GM21528 (cell line): Measurements from ENCODE around the gene SALL3.

ENCODE experiments used
- ATAC-seq: cut with Tn5 transposase; IDR thresholded peaks from one replicate; pipeline ENCODE4 v1.9.1; 2021; ENCODE audit warnings: mild to moderate bottlenecking, moderate library complexity; ENCODE audit not compliant: unreplicated experiment, low FRiP score

SALL3 gene

DNA sequence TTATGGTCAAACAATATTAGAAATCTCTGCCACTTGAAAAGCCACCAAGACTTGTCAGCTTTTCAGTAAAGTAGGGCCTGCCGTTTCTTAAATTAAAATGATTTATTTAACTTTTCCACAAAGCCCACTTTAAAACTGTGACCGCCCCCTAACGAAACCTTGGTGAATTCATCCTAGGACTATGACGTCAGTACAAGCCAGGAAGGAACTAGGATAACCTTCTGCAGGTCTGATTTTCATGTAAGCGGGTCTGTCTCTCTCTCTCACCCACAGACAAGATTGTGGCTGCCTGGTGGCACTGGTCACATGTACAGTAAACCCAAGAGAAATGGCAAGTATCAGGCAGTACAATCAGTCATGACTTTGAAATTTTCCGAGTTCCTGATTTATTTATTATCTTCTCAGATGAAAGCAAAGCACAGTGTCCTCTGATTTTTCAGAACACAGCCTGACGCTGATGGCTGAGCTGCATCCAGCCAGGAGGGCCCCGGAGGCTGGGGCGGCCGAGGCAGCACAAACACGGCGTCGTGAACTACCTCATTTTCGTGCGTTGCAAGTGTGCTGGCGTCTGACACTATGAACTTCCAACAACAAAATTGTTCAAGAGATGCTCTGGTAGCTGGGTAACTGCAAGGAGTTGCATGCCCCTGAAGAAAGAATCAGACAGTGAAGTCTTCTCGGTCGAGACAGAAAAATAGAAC, 18.9 kb downstream of the SALL3 start:
- no peak for ATAC-seq

DNA sequence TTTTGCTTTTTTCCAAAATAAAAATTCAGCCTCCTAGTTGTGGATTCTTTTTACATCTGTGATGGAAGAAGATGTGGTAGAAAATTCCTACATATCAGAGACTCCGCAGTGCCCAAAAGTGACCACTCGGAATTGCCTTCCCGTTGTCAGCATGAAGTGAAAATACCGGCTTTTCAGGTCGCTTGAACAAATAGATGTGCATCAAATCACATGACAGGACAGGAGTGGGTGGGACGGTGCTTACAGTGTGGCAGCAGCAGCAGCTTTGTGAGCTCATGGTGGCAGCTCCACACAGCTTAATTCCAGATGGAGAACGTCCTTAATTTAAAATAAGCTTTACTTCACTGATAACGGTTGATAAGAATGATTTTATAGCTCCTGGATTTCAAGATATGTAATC, 20.3 kb downstream of the SALL3 start:
- no peak for ATAC-seq

DNA sequence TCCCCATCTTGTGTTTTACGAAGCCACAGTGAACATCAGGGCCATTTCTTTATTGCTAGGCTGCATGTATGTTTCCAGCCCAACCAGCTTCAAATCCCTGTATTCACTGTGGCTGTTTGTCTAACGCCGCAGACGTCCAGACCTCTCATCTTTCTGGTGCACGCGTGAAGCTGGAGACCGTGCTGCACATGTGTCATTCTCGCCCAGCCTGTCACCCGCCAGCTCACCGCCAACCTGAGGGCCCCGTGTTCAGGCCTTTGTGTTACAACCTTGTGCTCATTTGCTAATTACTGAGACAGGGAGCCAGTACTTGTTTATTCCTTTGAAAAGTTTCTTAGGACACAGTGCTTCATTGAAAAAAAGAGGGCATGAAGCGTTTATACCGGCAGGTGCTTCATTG, 21.4 kb downstream of the SALL3 start:
- no peak for ATAC-seq

DNA sequence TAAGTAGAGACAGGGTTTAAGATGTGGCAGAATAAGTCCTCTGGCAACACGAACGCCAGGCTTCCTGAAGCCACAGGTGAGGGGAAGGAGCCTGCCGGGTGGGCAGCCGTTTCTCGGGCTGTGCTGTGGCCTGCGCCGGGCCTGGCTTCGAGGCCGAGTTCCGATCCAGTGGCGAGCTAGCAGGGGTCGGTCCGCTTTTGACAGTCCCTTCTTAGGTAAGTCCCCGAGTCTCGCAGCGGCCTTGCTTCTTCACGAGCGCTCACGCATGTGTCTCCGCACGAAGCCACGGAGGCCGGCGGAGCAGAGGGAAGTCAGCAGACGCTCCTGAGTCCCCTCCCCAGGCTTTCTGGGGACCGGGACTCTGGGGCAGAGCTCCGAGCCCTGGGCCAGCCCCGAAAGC, 26.0 kb downstream of the SALL3 start:
- no peak for ATAC-seq

DNA sequence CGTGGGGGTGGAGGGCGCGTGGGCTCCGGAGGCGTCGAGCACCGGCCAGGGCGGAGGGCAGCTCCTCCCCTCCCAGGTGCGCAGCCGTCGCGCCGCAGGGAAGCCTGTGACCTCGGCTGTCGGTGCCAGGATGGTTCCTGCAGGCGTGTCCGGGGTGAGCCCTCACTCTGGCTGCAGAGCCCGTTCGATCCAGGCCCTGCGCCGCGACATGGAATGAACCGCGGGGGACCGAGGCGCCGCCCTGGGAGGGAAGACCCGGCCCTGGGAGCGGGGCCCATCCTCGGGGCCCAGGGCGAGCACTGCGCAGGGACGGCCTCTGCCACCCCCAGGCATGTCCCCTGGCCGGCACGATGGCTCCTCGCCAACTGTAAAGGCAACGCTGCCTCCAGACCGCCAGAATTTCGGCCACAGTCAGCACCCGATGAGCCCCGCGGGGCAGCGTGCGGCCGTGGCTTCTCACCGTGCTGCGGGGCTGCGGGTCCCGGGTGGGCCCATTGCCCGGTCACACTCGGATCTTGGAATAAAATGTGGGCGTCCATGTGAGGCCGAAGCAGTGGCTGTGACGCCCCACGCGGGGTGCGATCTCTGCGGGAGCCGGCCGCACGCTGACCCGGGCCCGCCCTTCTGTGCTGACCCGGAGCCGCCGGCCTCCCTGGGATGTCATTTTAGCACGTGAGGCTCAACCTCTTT, 26.6 kb downstream of the SALL3 start:
- ATAC-seq: no peak

DNA sequence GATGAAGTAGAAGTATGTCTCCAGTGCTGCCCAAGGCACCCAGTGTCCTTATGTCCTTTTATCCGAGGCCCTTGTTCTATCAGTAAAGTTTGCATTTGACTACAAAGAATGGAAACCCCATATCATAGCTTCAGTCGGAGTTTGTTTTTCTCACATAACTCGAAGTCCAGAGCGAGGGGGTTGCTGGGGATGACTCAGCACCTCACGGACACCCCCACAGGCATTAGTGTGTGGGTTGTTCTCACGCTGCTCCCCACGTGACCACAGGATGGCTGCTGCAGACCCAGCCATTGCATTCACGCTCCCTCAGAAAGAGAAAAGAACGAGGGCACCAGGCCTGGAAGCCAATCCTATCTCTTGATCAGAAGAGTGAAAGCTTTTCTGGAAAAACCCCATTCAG, 27.8 kb downstream of the SALL3 start:
- ATAC-seq: no peak

DNA sequence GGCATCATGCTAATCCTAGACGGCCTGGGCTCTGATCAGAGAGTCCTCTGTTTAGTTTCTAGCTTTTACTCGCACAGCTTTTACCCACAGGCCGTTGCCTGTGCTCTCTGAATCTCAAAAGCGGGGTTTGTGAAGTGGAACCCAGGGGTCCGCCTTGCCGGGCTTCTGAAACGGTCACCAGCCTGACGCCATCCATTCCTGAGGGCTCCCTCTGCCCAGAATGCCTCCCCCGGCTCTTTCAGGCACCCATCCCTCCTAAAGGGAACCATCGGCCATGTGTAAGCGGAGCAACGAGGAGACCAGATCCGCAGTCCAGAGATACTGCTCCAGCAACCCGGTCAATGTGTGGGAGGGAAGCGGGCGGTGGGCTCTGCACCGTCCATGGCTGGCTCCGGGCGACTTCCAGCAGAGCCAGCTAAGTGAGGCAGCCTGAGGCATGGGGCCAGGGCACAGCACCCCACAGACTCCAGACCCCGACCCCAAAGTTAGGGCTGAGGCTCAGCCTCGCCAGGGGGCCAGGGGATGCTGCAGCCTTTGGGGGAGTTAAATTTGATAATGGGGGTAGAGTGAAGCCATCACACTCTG, 28.8 kb downstream of the SALL3 start:
- no peak for ATAC-seq

DNA sequence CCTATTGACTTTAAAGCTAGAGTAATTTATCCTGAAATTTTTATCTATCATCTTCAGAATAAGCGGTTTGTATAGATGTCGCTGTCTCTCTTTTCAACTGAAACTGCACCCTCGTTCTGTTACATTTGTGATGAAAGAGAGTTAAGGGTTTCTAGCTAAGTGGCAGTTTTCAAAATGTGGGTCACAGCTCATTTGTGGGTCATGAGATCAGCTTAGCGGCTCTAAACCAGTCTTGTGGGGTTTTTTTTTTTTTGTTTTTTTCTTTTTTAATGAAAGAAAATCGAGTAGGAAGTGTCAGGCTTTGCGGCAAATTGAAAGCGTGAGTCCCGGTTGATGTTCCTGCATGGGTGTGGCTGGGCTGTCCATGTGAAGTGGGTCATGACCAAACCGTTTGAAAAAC, 31.2 kb downstream of the SALL3 start:
- ATAC-seq: no peak

DNA sequence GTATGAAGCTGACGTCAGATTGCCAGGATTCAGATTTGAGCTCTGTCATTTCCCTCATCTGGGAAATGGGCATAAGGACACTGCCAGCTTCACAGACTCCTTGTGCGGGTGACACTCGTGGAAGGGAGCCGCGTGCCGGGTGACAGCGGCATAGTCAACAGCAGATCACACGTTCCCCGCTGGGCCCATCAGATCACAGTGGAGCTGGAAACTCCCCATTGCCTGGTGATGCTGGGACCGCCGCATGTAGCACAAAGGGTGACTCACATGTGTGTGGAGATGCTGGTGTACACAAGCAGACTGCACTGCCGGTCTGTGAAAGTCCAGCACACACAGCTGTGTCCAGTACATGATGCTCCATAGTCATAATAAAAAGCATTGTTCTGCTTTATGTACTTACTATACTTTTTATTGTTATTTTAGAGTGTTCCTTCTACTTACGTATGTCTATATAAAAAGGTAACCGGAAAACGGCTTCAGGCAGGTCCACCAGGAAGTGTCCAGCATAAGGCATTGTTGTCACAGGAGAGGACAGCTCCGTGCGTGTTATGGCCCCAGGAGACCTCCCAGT, 31.8 kb downstream of the SALL3 start:
- no peak for ATAC-seq

DNA sequence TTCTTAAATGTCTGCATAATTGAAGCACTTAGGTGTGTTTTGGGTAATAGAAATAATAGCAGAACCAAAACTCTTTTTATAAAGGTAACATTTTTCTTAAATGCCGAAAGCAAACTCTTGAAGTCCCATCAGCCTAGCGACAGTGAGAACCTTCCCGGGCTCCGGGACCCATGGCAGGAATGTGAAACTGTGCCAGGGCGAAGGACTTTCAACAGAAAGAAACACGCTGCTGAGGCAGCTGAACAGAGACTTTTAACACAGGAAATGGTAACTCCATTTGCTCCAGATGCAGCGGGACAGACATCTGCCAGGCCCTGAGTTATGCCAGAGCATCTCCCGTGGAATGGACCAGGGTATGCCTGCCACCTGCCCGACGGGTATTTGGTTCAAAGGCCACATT, 34.3 kb downstream of the SALL3 start:
- no peak for ATAC-seq

DNA sequence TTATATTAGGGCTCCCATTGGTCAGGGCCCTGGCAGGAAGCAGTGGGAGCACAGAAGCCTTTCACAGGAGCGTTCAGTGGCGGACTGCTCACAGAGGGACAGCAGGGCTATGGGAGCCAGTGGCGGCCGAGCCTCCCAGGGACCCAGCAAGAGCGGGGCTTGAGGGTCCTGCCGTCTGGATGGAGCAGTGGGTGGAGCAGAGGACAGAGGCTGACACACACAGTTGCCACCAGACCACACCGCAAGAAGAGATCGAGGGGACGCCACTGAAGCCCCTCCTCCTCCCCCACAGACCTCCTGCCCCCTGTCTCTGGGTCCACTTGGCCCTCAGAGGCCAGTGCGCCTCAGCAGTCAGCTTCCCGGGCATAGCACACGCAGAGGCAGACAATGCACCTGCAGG, 39.3 kb downstream of the SALL3 start:
- no peak for ATAC-seq

DNA sequence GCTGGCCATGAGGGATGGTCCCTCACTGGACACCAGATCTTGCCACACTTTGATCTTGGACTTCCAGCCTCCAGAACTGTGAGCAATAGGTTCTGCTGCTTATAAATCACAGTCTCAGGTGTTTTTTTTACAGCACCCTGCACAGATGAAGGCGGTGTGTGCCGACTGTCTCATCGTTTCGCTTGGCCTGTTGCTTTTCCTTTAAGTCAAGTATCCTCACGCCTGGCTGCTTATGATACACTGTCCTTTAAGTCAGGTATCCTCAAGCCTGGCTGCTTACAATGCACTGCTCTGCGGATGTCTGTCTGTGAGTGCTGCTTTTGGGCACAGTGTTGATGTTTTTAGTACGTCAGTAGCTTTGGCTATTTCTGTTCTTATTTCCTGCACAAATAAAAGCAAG, 40.3 kb downstream of the SALL3 start:
- ATAC-seq: no peak

DNA sequence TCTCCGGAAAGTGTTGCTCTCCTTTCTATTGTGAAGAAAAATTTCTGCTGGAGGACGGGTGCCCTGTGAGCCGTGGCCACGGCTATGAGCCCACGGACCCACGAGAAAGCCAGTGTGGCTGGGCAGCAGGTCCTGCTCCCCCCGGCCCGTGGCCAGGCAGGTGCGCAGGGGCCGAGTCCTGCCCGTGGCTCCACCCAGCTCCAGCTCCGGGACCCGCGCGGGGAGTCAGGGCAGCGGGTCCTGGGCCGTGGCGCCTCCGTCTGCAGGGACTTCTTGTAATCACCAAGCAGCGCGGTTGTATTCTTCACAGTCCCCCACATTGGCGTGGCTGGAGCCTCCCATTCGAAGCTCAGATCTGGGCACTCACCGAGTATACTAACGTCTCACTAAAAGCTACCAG, 43.0 kb downstream of the SALL3 start:
- ATAC-seq: no peak

DNA sequence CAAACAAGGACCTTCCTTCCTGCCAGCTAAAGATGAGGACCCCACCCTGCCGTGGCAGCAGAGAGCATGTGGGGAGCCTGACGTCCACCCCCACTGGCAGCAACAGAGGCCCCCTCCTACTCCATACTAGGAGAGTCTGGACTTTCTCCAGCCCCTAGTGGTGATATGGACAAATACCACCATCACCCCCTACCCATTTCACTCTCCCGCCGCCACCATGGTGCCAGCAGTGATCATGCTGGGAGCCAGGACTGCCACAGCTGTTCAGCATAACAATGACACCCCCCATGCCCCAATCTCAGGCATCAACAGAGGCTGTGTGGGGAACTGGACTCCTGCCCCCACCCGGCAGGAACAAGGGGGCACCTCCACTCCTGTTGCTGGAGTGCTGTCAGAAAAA, 46.9 kb downstream of the SALL3 start:
- ATAC-seq: no peak

DNA sequence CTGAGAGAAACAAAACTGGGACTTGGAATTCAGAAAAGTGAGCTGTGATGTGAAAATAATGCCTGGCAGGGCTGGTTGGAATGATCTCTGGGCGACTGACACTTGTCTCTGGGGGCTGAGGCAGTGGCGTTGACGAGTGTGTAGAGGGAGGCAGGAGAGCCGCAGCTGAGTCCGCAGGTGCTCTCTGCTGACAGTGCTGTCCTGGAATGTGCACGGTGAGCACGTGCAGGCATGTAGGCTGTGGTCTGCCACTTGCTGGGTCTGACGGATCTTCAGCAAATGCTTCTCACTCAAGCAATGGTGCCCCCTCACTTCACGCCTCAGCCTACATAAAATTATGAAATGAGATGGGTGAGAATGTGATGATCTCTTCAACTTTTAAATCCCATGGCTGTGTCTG, 51.1 kb downstream of the SALL3 start:
- ATAC-seq: no peak

DNA sequence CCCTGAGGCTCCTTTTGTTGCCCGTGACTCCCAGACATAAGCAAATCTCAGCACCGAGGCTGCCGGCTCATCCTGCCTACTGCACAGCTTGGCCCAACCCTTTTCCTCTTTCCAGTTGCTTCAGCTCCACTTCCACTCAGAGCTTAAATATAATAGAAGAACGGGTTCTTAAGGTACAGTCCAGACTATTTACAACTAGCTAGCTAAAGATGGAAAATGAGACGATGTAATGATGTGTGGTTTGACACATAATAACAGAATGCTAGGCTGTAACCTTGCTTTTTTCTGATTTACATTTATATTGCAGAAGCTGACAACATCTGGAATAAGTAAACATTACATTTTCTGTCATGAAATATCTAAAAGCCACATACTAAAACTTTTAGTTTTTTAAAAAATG, 62.7 kb downstream of the SALL3 start:
- ATAC-seq: no peak

DNA sequence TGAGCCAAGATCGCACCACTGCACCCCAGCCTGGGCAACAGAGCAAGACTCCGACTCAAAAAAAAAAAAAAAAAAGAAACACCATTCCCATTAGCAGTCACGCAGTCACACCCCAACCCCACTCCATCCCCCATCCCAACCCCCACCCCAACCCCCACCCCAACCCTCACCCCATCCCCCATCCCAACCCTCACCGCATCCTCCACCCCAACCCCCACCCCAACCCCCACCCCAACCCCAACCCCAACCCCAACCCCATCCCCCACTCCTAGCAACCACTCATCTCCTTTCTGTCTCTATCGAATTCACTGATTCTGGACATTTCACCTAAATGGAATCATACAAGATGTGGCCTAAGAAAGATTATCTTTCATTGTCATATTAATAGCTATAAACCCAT, 63.7 kb downstream of the SALL3 start:
- no peak for ATAC-seq

DNA sequence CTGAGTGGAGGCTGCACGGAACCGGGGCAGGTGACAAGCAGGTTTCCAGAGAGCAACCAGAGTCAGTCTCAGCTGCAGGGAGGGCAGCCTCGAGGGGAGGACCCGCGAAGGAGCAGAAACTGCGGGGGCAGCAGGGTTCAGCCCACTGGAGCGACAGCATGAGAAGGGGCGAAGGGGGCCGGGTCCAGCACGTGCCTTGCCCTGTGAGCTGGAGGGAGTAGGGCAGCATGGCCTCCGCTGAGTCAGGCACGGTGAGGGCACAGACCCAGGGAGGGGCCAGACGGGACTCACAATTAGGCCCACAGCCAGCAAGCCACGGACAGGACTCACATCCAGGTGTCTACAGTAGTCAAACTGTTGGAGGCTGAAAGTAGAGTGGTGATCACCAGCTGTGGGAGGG, 66.9 kb downstream of the SALL3 start:
- no peak for ATAC-seq

DNA sequence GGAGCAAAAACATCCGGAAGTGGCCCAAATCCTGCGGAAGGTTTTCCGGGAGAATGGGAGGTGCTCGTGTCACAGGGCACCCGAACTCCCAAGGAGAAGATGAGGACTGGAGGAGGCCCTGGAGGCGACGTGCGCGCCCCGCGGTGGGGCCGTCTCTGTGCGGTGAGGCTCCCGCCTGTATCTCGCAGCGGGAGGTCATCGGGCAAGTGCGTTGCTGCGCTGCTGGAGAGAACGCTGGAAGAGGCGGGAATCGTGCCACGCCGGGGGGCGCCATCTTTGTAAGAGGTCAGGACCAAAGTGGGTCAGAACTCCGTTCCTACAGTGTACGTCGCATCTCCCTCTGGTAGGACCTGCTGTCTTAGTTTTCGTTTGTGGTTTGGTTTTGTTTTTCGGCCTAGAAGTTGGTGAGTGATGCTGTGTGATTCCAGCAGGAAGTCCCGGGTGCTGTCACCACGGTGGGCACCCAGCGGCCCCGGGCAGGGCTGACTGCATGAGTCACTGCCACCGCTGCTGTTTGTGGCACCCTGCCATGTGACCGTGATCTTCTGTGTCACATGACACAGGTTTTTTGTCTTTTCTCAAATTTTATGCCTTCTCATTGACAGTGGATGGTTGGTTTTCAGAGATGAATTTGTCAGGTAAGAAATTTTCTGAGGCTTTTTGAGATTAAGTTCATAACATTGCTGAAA, 68.1 kb downstream of the SALL3 start:
- no peak for ATAC-seq

DNA sequence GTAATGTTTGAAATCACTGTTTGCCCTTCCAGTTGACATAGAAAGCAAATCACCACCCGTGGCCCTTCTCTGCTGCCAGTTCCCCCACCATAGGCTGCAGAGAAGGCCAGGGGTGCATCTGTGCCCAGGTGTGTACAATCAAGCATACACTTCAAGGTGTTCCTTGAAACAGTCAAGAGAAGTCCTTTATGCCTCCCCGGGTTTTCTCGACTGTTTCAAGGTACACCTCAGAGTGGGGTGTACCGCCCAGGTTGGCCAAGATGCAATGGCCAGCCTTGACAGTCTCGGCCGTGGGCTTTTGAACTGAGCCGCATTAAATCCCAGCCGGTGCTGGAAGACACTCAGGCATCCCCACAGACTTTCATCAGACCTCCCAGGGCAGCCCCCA, 68.6 kb downstream of the SALL3 start:
- ATAC-seq: no peak

DNA sequence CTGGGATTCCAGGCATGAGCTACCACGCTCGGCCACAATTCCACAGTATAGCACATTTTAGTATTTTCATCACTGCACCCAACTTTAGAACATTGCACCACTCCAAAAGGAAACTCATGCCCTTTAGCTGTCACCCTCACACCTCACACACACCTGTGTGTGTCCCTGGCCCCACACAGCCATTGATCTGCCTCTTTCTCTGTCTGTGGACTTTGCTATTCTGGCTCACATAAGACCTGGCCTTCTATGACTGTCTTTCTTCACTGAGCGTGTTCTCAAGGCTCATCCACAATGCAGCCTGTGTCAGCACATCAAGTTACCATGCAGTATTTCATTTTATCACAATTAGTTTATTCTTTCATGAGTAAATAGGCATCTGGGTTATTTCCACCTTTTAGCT, 69.9 kb downstream of the SALL3 start:
- no peak for ATAC-seq
